Osteoblast (primary cell): Measurements from ENCODE around the gene PODNL1. TPM values are rescaled to one million over a fixed set of nuclear protein-coding genes. Genes with fewer than 3 reads are reported as not detected.
A peak's percentile ranks its signal among the peaks of the same experiment; 100 is the strongest.

Experiments used
- DNase-seq: peaks from one replicate; pipeline ENCODE4 v3.0.0; 2011; ENCODE audit warnings: low spot score, mixed read lengths; ENCODE audit not compliant: insufficient read length; ENCODE audit errors: missing footprints
- H2AFZ ChIP-seq: 2 replicates; pipeline ENCODE4 v1.6.0; 2011; ENCODE audit warnings: mild to moderate bottlenecking, low read length
- H3K27ac ChIP-seq: 2 replicates; pipeline ENCODE4 v1.5.1; 2011; ENCODE audit warnings: mild to moderate bottlenecking, low read depth, low read length, moderate library complexity
- H3K27me3 ChIP-seq: 2 replicates; pipeline ENCODE4 v1.6.0; 2012; ENCODE audit warnings: mild to moderate bottlenecking, control low read depth, inconsistent platforms, low read length, moderate library complexity; ENCODE audit not compliant: insufficient read depth
- H3K36me3 ChIP-seq: 2 replicates; pipeline ENCODE4 v1.5.1; 2011; ENCODE audit warnings: mild to moderate bottlenecking, low read length, control low read depth, moderate library complexity; ENCODE audit not compliant: insufficient read depth
- H3K4me1 ChIP-seq: 2 replicates; pipeline ENCODE4 v1.5.1; 2011; ENCODE audit warnings: mild to moderate bottlenecking, low read length, control low read depth, moderate library complexity; ENCODE audit not compliant: insufficient read depth
- H3K4me2 ChIP-seq: 2 replicates; pipeline ENCODE4 v1.6.0; 2011; ENCODE audit warnings: mild to moderate bottlenecking, low read length; ENCODE audit not compliant: insufficient read depth
- H3K4me3 ChIP-seq: fragments of 200-600 bp; sonication (generic); 3 replicates; pipeline ENCODE4 v1.5.1; 2012; ENCODE audit warnings: mild to moderate bottlenecking, low read length, inconsistent platforms; ENCODE audit not compliant: insufficient read depth
- H3K79me2 ChIP-seq: 2 replicates; pipeline ENCODE4 v1.6.0; 2012; ENCODE audit warnings: mild to moderate bottlenecking, low read length, control low read depth, inconsistent platforms; ENCODE audit not compliant: insufficient read depth
- H3K9me3 ChIP-seq: 2 replicates; pipeline ENCODE4 v1.5.1; 2011; ENCODE audit warnings: low read depth, low read length, control low read depth
- H4K20me1 ChIP-seq: 2 replicates; pipeline ENCODE4 v1.6.0; 2012; ENCODE audit warnings: mild to moderate bottlenecking, low read length, control low read depth; ENCODE audit not compliant: insufficient read depth
- total RNA-seq: library from RNA; depleted of rRNA; stranded (reverse); fragments of >200 nt; gene quantifications from 2 replicates; pipeline ENCODE4 v1.2.3, GENCODE V29; 2012
- TF ChIP-seq, protein P1 (sequence below): IDR thresholded peaks from 2 replicates; pipeline ENCODE4 v1.5.1; 2011; ENCODE audit warnings: mild to moderate bottlenecking, low read depth, low read length, moderate library complexity; ENCODE audit errors: extremely low read depth

PODNL1 gene
- total RNA-seq, 1 donor = 4.0 TPM

DNA sequence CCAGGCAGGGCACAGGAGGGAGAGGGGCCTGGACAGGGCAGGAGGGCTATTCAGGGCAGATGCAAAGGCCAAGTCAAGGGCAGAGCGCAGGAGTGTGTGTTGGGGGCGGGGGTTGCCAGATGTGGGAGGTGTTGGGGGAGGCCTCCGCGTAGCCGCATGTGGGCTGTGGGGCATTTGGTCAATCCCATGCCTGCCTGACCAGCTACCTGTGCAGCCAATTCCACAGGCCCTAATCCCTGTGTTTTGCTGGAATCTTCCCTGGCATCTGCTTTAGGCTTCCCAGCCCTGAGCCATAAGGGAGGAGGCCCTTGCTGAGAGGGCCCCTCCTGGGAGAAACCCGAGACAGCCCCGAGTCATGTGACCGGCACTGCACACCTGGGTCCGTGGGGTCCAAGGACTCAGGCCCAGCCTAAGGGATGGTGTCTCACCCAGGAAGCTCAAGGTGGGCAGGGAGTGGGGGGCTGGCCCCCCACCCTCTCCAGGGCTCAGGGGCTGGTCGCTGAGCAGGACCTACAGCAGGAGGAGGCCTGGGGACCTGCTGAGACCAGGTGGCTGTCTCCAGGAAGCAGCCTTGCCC, 47.6 kb upstream of the PODNL1 start:
- peak overlapping the region; percentile 65 for H2AFZ ChIP-seq
- no peaks in the 10 kb centered on the region for H3K9me3 ChIP-seq
- TF ChIP-seq, protein P1, sequence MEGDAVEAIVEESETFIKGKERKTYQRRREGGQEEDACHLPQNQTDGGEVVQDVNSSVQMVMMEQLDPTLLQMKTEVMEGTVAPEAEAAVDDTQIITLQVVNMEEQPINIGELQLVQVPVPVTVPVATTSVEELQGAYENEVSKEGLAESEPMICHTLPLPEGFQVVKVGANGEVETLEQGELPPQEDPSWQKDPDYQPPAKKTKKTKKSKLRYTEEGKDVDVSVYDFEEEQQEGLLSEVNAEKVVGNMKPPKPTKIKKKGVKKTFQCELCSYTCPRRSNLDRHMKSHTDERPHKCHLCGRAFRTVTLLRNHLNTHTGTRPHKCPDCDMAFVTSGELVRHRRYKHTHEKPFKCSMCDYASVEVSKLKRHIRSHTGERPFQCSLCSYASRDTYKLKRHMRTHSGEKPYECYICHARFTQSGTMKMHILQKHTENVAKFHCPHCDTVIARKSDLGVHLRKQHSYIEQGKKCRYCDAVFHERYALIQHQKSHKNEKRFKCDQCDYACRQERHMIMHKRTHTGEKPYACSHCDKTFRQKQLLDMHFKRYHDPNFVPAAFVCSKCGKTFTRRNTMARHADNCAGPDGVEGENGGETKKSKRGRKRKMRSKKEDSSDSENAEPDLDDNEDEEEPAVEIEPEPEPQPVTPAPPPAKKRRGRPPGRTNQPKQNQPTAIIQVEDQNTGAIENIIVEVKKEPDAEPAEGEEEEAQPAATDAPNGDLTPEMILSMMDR = no peak
- peak overlapping the region; percentile 30 for H3K27ac ChIP-seq
- H3K36me3 ChIP-seq = peaks cover 5% of the 10 kb centered on the region
- H3K4me2 ChIP-seq = peak overlapping the region; percentile 58
- H4K20me1 ChIP-seq = no peaks in the 10 kb centered on the region
- peak; percentile 83 for DNase-seq
- H3K4me3 ChIP-seq = peak overlapping the region; percentile 14
- no peaks in the 10 kb centered on the region for H3K27me3 ChIP-seq
- H3K4me1 ChIP-seq = peaks cover 8% of the 10 kb centered on the region
- no peaks in the 10 kb centered on the region for H3K79me2 ChIP-seq

DNA sequence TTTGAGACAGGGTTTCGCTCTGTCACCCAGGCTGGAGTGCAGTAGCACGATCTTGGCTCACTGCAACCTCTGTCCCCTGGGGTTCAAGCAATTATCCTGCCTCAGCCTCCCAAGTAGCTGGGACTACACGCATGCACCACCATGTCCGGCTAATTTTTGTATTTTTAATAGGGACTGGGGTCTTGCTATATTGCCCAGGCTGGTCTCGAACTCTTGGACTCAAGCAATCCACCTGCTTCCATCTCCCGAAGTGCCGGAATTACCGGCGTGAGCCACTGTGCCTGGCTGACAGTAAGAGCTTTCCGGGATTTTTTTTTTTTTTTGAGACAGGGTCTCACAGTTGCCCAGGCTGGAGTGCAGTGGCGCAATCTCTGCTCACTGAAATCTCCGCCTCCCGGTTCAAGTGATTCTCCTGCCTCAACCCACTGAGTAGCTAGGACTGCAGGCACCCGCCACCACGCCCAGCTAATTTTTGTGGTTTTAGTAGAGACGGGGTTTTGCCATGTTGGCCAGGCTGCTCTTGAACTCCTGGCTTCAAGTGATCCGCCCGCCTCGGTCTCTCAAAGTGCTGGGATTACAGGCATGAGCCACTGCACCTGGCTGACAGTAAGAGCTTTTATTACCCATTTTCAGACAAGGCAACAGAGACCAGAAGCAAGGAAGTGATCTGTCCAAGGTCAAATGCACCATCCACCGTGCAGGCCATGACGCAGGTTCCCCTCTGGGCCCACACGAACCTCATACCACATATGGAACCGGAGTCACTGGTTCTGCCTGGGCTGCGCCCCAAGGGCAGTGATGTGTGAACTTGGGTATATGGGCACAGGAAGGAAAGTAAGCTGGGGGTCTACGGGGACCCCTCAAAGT, 46.9 kb upstream of the PODNL1 start:
- Histone ChIP-seq H3K4me1 (peaks cover 8% of the 10 kb centered on the region), H3K79me2 (no peaks in the 10 kb centered on the region), H3K4me2 (no peak overlapping the region), H4K20me1 (no peaks in the 10 kb centered on the region), H3K27ac (no peak overlapping the region), H3K4me3 (no peak overlapping the region), H2AFZ (no peak overlapping the region), H3K9me3 (no peaks in the 10 kb centered on the region), H3K27me3 (no peaks in the 10 kb centered on the region), H3K36me3 (peaks cover 5% of the 10 kb centered on the region)
- TF ChIP-seq, protein P1 = no peak
- peak; percentile 86 for DNase-seq

DNA sequence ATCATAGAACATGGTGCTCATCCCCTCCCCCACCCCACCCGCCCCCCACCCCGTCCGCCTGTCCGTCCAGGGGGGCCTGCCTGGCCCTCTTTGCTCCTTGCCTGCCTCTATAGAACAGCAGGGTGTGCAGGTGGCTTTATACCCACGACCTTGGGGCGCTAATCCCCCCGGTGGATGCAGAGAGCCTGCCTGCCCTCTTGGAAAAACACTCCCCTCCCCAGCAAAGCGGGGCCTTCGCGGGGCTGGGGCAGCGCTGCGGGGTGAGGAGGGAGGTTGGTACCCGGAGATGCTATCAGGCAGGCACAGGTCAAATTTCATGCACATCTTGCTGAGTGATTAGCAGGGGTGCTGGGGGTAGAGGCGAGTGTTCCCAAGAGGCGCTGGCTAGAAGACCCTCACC, 46.0 kb upstream of the PODNL1 start:
- DNase-seq = peak; percentile 76
- TF ChIP-seq, protein P1 = no peak
- Histone ChIP-seq H3K27me3 (no peaks in the 10 kb centered on the region), H3K9me3 (no peaks in the 10 kb centered on the region), H3K79me2 (no peaks in the 10 kb centered on the region), H4K20me1 (no peaks in the 10 kb centered on the region), H3K4me2 (no peak overlapping the region), H3K36me3 (peaks cover 5% of the 10 kb centered on the region), H3K4me1 (peaks cover 8% of the 10 kb centered on the region), H3K4me3 (no peak overlapping the region), H3K27ac (no peak overlapping the region), H2AFZ (no peak overlapping the region)

DNA sequence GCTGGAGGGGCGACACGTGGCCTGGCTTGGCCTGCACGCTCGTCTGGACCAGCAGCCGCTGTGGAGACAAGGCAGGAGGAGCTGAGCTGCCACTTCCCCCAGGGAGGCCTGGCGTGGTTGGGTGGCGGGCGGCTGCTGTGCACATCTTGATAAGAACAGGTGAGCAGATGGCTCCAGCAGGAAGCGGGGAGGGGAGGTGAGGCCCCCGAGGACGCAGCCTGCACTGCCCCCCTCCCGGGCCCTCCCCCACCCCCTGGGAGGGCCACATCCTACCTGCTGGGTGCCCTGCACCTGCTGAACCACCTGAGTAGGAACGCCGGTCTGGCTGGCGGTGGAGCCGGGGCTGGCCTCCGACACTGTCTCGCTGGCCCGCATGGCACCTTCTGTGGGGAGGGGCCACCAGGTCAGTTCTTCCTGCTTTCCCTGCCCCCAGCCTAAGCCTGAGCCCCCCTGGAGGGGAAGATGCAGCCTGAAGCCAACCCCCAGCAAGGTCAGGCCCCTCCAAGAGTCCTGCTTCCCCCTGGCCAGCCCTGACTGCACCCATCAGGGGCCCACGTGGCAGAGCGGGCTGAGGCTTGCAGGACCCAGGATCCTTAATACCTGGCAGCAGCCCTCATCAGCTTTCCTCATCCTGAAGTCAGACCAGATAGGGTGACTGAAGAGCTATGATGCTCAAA, 45.1 kb upstream of the PODNL1 start:
- Histone ChIP-seq H3K4me3 (no peak overlapping the region), H3K4me1 (peaks cover 8% of the 10 kb centered on the region), H3K36me3 (peaks cover 5% of the 10 kb centered on the region), H3K9me3 (no peaks in the 10 kb centered on the region), H3K4me2 (no peak overlapping the region), H3K27me3 (no peaks in the 10 kb centered on the region), H3K79me2 (no peaks in the 10 kb centered on the region), H3K27ac (no peak overlapping the region), H4K20me1 (no peaks in the 10 kb centered on the region), H2AFZ (no peak overlapping the region)
- TF ChIP-seq, protein P1 = no peak
- peak; percentile 86 for DNase-seq
